Measurements from ENCODE around the gene SORBS1. TPM values are rescaled to one million over a fixed set of nuclear protein-coding genes. Genes with fewer than 3 reads are reported as not detected.

The SORBS1 gene
- total RNA-seq, 6 experiments from 2014 or later = 0.05 to 0.26 (median 0.18) TPM

DNA sequence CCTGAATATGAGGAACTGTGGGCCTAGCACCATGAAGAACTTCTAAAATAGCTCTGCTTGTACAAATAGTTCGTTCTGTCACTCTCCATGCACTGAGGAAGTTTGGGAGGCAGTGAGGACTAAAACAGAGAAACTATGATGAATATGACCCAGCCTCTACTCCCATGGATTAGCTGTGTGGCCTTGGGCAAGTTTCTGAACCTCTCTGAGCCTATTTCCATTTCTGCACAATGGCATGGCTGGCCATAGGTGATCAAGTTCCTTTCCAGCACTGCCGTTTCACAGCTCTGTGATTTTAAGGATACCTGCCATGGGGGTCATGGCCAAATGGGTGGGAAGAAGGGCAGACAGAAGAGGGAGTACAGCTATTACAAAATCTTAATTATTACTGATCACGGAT lies 57.6 kb downstream of the SORBS1 start:
- Mint-ChIP-seq H3K4me3 (no peak overlapping the region), H3K9me3 (no peaks in the 10 kb centered on the region), H3K4me1 (ENCODE audit: low read depth) (peaks cover 5% of the 10 kb centered on the region; the same call in 1 of the 2 replicates), H3K36me3 (ENCODE audit: low read depth) (no peaks in the 10 kb centered on the region), H3K27me3 (ENCODE audit: insufficient read depth) (no peaks in the 10 kb centered on the region; the same call in 1 of the 2 replicates), H3K27ac (no peak overlapping the region)
- TF ChIP-seq, protein P1, sequence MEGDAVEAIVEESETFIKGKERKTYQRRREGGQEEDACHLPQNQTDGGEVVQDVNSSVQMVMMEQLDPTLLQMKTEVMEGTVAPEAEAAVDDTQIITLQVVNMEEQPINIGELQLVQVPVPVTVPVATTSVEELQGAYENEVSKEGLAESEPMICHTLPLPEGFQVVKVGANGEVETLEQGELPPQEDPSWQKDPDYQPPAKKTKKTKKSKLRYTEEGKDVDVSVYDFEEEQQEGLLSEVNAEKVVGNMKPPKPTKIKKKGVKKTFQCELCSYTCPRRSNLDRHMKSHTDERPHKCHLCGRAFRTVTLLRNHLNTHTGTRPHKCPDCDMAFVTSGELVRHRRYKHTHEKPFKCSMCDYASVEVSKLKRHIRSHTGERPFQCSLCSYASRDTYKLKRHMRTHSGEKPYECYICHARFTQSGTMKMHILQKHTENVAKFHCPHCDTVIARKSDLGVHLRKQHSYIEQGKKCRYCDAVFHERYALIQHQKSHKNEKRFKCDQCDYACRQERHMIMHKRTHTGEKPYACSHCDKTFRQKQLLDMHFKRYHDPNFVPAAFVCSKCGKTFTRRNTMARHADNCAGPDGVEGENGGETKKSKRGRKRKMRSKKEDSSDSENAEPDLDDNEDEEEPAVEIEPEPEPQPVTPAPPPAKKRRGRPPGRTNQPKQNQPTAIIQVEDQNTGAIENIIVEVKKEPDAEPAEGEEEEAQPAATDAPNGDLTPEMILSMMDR (IDR thresholded peaks at IDR 0.05) = no peak
- no peak for DNase-seq

DNA sequence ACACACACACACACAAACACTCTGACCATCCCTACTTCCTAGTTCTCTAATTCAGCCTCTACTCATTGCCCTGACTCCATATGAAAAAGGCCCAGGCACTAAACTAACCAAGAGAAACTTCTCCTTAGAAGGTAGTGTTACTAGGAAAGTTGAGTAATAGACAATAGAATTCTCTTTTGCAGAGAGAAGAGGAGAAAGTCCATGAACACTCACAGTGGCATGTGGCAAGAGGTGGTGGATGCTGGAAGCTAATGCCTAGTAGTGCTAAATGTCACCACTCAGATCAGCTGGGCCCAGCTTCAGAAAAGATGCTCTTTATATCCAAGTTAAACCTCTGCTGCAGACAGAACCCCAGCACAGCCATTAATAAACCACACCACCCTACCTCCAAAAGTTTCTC lies 58.2 kb downstream of the SORBS1 start:
- no peak for DNase-seq
- Mint-ChIP-seq H3K9me3 (no peaks in the 10 kb centered on the region), H3K27ac (no peak overlapping the region), H3K4me3 (no peak overlapping the region), H3K4me1 (ENCODE audit: low read depth) (no peaks in the 10 kb centered on the region; the same call in 1 of the 2 replicates), H3K27me3 (ENCODE audit: insufficient read depth) (no peaks in the 10 kb centered on the region; the same call in 1 of the 2 replicates), H3K36me3 (ENCODE audit: low read depth) (no peaks in the 10 kb centered on the region)
- TF ChIP-seq, protein P1 (IDR thresholded peaks at IDR 0.05) = no peak

DNA sequence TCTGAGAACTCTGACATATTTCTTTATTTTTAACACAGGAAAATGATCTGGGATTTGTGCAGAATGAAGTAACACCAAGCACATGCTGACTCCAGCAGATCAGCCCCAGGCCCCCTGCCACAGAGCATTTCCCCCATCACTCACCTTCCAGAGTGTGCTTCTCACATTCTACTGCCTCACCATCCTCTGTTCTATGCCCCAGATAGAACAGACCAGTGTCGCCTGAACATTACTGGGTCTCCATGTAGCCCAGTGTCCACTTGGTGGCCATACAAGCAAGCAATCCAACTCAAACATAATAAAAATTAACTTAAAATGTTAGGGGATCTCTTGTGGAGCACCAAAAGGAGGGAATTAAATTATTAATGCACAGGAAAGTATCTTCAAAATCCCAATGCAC lies 58.8 kb downstream of the SORBS1 start:
- DNase-seq = no peak
- Mint-ChIP-seq H3K27ac (no peak overlapping the region), H3K36me3 (ENCODE audit: low read depth) (no peaks in the 10 kb centered on the region), H3K4me3 (no peak overlapping the region), H3K9me3 (no peaks in the 10 kb centered on the region), H3K4me1 (ENCODE audit: low read depth) (no peaks in the 10 kb centered on the region), H3K27me3 (ENCODE audit: insufficient read depth) (no peaks in the 10 kb centered on the region; the same call in 1 of the 2 replicates)
- TF ChIP-seq, protein P1 (IDR thresholded peaks at IDR 0.05) = no peak

DNA sequence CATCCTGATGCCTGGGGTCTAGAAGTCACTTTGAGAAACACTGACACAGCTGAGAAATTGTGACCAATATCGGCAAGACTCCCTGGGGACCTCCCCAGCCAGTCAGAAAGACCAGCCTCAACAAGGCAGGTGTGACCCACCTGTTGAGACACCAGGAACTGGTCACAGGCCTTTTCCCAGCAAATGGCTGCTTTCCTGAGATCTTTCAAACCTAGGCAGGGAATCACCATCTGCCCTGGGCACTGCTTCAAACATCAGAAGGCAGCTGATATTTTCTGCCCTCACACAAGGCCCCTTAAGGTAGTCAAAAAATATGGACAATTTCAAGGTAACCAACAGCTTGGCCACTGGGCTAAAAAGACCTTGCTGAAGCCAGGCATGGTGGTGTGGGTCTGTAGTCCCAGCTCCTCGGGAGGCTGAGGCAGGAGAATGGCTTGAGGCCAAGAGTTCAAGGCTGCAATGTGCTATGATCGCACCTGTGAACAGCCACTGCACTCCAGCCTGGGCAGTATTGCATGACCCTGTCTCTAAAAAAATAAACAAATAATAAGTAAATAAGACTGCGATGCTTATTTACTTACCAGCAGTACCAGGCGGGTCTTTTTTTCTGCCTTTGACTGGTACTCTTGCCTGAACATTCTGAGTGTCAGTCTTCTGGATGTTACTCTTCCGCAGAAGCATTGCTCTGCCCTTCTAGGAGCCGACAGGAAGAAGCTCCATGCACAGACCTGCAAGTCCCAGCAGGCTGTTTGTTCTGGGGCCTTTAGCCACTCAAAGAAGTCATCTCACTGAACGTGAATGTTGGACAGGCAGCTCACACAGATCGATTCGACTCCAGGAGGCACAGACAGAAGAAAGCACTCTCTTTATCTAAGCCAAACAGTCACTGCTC lies 59.7 kb downstream of the SORBS1 start:
- Mint-ChIP-seq H3K27me3 (ENCODE audit: insufficient read depth) (no peaks in the 10 kb centered on the region; the same call in none of the 2 replicates), H3K27ac (no peak overlapping the region), H3K4me3 (no peak overlapping the region), H3K4me1 (ENCODE audit: low read depth) (no peaks in the 10 kb centered on the region), H3K36me3 (ENCODE audit: low read depth) (no peaks in the 10 kb centered on the region), H3K9me3 (no peaks in the 10 kb centered on the region)
- no peak for DNase-seq
- TF ChIP-seq, protein P1 (IDR thresholded peaks at IDR 0.05) = no peak

DNA sequence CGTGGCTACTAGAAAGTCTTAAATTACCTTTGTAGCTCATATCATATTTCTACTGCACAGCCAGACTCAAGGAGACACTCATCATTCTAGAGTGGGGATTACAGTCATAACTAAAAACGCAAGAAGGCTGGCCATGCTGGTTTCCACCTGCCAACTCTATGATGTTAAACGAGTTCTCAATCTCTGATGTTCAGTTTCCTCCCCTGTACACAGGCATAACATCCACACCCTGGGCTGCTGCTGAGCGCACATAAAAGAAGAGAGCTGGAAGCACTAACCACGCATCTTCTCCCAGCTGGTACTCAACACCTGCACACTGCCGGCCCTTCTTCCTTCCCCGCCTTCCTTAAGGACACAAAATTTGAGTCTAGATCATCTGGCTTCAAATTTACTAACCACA lies 60.5 kb downstream of the SORBS1 start:
- Mint-ChIP-seq H3K27ac (no peak overlapping the region), H3K36me3 (ENCODE audit: low read depth) (no peaks in the 10 kb centered on the region), H3K27me3 (ENCODE audit: insufficient read depth) (no peaks in the 10 kb centered on the region; the same call in none of the 2 replicates), H3K4me3 (no peak overlapping the region), H3K9me3 (no peaks in the 10 kb centered on the region), H3K4me1 (ENCODE audit: low read depth) (no peaks in the 10 kb centered on the region)
- TF ChIP-seq, protein P1 (IDR thresholded peaks at IDR 0.05) = no peak
- DNase-seq = no peak

Measured in HFFc6 (cell line).